ENCODE results near the gene ABLIM3. TPM values are rescaled to one million over a fixed set of nuclear protein-coding genes. Genes with fewer than 3 reads are reported as not detected.

Gene ABLIM3
- total RNA-seq, 4 donors from 2014 or later = 14.8 to 50.7 (median 25.4) TPM

DNA sequence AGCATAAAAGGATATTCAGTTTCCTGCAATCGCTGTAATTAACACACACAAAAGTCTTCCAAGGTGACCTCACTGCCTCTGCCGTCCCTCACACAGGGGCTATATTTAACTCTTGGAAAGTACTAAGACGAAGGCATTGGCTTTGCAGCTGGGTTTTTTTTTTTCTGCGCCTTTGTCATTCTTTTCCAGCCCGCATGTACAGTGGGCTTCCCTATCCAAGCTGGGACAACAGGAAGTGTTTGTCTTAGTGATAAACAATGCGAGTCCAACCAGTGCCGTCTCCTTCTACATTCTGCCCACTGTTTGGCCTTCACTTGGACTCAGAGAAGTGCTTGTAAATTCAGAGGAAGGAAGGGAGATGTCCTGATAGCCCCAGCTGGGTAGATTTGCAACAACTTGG, 148.0 kb downstream of the ABLIM3 start:
- Histone ChIP-seq H3K36me3 (no peaks in the 10 kb centered on the region), H3K4me1 (peaks cover 4 to 22% (median 8%) of the 10 kb centered on the region in 3 donors), H3K27me3 (no peaks in the 10 kb centered on the region), H3K4me3 (no peak overlapping the region), H3K27ac (peak overlapping the region in 3 of 4 donors; percentile 55 to 64 (median 63)), H3K9me3 (no peaks in the 10 kb centered on the region)
- WGBS, 2 donors (ENCODE audit: low coverage in 1 of 2) = 2 to 9% methylated on average over 5 to 6 of the region's 7 CpGs
- TF ChIP-seq POLR2A (IDR thresholded peaks at IDR 0.05) = no peak
- TF ChIP-seq POLR2AphosphoS5 (IDR thresholded peaks at IDR 0.05) = no peak
- TF ChIP-seq EP300 (IDR thresholded peaks at IDR 0.05) = no peak
- TF ChIP-seq, protein P1, sequence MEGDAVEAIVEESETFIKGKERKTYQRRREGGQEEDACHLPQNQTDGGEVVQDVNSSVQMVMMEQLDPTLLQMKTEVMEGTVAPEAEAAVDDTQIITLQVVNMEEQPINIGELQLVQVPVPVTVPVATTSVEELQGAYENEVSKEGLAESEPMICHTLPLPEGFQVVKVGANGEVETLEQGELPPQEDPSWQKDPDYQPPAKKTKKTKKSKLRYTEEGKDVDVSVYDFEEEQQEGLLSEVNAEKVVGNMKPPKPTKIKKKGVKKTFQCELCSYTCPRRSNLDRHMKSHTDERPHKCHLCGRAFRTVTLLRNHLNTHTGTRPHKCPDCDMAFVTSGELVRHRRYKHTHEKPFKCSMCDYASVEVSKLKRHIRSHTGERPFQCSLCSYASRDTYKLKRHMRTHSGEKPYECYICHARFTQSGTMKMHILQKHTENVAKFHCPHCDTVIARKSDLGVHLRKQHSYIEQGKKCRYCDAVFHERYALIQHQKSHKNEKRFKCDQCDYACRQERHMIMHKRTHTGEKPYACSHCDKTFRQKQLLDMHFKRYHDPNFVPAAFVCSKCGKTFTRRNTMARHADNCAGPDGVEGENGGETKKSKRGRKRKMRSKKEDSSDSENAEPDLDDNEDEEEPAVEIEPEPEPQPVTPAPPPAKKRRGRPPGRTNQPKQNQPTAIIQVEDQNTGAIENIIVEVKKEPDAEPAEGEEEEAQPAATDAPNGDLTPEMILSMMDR (IDR thresholded peaks at IDR 0.05) = no peak
- ATAC-seq = no peak

DNA sequence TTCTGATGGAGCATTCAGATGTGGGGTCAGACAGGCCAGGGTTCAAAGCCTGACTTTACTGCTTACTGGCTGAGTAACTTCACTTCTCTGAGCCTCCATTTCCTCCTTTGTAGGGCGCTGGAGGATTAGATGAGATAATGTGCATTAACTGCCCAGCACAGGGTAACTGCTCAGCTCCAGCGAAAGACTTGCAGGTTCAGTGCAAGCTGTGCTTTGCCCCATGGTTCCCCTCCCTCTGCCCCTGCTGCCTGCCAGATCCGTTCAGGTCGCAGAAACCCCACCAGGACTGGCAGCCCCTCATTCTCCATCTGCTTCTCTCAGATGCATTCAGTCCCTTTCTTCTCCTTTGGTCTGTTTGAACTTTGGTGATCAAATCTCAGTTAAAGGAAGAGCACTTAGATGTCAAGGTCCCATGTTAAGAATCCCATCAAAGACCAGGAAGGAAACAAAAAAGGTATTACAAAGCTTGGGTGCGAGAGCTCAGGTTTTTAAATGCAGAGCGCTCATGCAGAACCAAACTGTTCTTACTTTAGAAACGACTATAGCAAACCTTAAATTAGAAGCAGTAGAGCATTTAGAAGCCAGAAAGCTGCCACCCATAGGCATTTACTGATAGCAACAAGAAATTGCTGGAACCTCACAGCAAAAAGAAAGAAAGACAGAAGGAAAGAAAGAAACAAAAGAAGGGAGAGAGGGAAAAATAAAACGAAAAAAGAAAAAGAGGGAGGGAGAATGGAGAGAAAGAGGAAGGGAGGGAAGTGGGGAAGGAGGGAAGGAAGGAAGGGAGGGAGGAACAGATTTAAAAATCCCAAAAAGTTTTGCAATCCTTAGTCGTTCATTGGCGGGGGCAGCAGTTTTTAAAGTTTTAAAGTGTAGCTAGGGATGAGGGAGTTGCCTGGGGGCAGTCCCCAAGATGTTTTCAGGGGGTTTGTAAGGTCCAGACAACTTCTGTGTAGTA, 153.9 kb downstream of the ABLIM3 start:
- Histone ChIP-seq H3K27me3 (no peaks in the 10 kb centered on the region), H3K4me3 (no peak overlapping the region), H3K36me3 (peaks cover 0 to 8% of the 10 kb centered on the region in 2 donors), H3K4me1 (peaks cover 0 to 10% (median 0%) of the 10 kb centered on the region in 3 donors), H3K9me3 (no peaks in the 10 kb centered on the region), H3K27ac (no peak overlapping the region)
- no peak for TF ChIP-seq EP300 (IDR thresholded peaks at IDR 0.05)
- TF ChIP-seq POLR2AphosphoS5 (IDR thresholded peaks at IDR 0.05) = no peak
- TF ChIP-seq, protein P1 (IDR thresholded peaks at IDR 0.05) = no peak
- TF ChIP-seq POLR2A (IDR thresholded peaks at IDR 0.05) = no peak
- 54 to 58% methylated on average over 8 to 9 of the region's 10 CpGs for WGBS, 2 donors (ENCODE audit: low coverage in 1 of 2)
- ATAC-seq = no peak

DNA sequence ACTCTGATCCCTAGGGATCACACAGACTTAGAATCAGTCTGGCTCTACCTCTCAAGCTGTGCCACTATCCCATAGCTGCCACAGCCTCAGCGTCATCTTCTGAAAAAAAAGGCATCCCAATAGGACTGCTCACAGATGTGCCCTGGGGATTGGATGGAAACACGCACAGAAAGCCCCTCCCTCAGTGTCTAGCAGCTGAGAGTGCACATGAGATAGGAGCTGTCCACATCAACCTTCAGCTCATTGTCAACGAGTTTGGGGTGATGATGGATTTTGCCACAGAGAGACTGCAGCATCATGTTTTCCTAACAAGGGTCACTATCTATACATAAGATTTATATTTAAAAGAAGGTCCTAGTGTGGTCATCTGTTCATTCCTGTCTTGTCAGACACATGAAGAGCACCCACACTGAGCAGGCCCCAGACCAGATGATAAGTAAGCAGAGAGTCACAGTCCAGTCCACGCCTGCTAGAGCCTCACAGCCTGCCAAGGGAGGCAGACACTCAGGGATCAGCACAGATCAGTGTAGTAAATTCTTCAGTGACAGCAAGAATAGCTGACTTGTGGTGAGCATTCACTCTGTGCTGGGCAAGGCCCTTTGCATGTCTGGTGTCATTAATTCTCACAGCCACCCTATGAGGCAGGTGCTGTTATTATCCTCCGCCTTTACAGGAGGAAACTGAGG, 156.2 kb downstream of the ABLIM3 start:
- 80 to 83% methylated on average over 3 of the region's 5 CpGs for WGBS, 2 donors (ENCODE audit: low coverage in 1 of 2)
- H3K27me3 ChIP-seq = no peaks in the 10 kb centered on the region
- no peak overlapping the region for H3K4me3 ChIP-seq
- H3K27ac ChIP-seq = no peak overlapping the region
- H3K4me1 ChIP-seq = peaks cover 0 to 10% (median 0%) of the 10 kb centered on the region in 3 donors
- TF ChIP-seq, protein P1 (IDR thresholded peaks at IDR 0.05) = no peak
- TF ChIP-seq EP300 (IDR thresholded peaks at IDR 0.05) (no peak), POLR2AphosphoS5 (IDR thresholded peaks at IDR 0.05) (no peak), POLR2A (IDR thresholded peaks at IDR 0.05) (no peak)
- H3K36me3 ChIP-seq = peaks cover 0 to 30% of the 10 kb centered on the region in 2 donors
- no peaks in the 10 kb centered on the region for H3K9me3 ChIP-seq
- no peak for ATAC-seq

DNA sequence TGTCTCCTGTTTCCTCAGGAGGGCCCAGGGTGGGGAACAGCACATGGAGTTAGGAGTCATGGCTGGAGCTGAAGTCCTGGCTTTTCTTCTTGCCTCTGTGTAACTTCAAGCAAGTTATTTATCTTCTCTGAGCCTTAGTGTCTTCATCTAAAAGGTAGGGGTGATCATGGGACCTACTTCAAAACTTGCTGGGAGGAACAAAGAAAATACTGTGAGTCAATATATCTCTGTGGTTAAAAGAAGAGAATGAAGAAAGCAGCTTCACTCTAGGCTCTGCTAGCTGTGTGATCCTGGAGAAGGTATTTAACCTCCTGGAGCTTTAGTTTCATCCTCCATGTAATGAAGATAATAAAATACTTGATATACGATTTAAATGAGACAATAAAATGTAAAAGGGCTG, 156.9 kb downstream of the ABLIM3 start:
- Histone ChIP-seq H3K27me3 (no peaks in the 10 kb centered on the region), H3K4me1 (peaks cover 0 to 10% (median 0%) of the 10 kb centered on the region in 3 donors), H3K36me3 (peaks cover 0 to 33% of the 10 kb centered on the region in 2 donors), H3K27ac (peak overlapping the region in 1 of 4 donors; percentile 0), H3K9me3 (no peaks in the 10 kb centered on the region), H3K4me3 (no peak overlapping the region)
- no peak for TF ChIP-seq POLR2A (IDR thresholded peaks at IDR 0.05)
- TF ChIP-seq EP300 (IDR thresholded peaks at IDR 0.05) = no peak
- 63 to 65% methylated on average over 1 of the region's 1 CpG for WGBS, 2 donors (ENCODE audit: low coverage in 1 of 2)
- ATAC-seq = no peak

DNA sequence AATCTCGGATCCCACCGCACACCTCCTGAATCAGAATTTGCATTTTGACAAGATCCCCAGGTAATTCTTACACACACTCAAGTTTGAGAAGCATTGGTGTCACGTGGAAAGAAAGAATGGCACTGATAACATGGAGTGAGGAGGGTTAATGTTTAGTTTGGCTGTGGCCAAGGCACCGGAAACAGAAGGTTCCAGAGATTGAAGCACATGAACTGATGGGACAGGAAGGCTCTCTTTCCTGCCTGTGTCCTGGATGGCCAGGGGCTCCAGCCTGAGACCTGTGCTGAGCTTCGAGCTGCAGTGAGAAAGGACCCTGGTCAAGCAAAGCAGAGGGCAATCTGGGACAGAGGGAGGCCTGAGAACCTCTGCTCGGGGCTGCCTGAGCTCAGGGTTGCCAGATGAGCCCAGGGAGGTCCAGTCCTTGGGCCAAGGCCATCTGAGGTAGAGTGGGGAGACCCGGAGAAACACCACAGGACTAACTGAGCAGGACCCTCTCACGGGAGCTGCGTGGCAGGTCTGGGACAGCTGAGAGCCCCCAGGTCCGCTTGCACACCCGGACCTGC, 157.6 kb downstream of the ABLIM3 start:
- Histone ChIP-seq H3K36me3 (peaks cover 0 to 33% of the 10 kb centered on the region in 2 donors), H3K4me1 (peaks cover 0 to 10% (median 0%) of the 10 kb centered on the region in 3 donors), H3K4me3 (no peak overlapping the region), H3K27ac (peak overlapping the region in 3 of 4 donors; percentile 44 to 61 (median 51)), H3K27me3 (no peaks in the 10 kb centered on the region), H3K9me3 (no peaks in the 10 kb centered on the region)
- 67 to 93% methylated on average over 2 to 5 of the region's 11 CpGs for WGBS, 2 donors (ENCODE audit: low coverage in 1 of 2)
- ATAC-seq = peak; percentile 69
- TF ChIP-seq POLR2AphosphoS5 (IDR thresholded peaks at IDR 0.05) = peak; percentile 28
- TF ChIP-seq, protein P1 (IDR thresholded peaks at IDR 0.05) = no peak

Data from gastroesophageal sphincter (tissue), 4 donors.